GM19240 (cell line): ENCODE measurements around the gene HHAT.

ENCODE experiments used
- DNase-seq: peaks from one replicate; pipeline ENCODE4 v3.0.0; 2011; ENCODE audit warnings: low spot score; ENCODE audit not compliant: insufficient read length

Gene HHAT

DNA sequence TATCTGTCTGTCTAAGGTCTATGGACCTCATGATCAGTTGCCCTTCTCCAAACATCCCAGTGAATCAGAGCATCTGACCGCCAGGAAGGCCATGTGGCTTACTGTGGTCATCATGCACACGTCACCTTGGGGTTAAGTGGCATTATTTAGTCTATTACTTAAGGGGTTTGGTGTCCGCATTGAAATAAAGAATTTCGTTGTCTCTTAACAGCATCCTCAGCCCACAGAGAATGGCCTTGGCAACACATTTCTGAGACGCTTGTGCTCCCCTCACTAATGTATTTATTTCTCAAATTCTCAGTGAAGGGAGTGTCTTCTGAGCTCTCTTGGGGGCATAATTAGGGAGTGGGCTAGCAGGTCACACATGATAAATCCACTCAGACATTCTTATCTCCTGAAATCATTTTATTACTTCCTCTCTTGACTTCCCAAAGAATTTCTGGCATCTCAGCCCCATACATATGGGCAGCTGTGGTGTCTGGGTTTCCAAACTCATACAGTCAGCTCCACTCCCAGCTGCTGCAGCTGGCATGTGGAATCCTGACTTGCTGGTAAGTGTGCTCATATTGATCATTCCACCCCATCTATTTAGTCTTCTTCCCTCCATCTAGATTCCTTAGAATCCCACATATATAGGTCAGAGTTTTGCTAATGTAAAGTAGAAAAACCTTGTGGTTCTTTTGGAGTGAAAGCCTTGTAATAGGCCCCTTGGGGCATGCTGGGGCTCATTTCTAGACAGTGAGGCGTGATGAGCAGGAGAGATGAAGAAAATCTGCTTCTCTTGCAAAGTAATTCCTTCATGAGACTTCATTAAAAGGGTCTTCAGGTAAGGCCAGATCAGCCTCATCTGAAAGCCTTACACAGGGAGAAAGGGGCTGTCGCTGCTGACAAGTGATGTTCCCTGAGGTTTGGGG, 110.5 kb downstream of the HHAT start:
- no peak for DNase-seq

DNA sequence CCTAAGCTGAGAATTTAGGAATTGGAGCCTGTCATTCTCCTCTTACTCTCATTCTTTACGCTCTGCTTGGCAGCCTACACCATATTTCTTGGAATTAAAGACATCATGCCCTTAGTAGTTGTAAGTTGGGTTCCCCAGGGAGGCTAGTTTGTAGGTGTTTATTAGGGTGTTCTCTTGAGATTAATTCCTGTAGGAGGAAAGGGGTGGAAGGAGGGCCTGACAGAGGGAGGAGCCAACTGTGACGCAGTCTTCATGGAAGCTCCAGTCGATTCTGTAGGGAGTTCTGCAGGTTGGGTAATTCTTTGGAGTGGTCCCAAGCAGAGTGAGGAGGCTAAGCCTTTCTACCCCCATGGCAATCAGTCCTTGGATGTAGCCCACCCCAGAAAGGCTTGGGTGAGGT, 111.4 kb downstream of the HHAT start:
- DNase-seq: no peak

DNA sequence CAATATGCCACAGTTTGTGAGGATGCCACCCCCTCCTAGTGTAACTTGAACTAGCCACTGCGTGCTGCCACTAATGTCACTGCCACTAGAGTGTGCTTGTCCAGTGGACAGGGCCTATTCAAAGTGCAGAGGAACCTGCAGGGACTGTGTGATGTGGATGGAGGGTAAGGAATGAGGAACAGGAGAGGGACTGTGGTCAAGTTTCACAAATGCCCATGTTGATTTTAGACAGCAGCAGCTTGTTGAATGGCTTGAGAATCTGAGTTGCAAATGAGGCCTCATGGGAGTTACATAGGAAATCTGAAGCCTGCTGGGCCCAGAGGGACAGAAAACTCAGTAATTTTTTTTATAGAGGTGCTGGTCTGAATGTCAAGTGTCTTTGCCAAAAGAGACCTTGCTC, 112.3 kb downstream of the HHAT start:
- DNase-seq: no peak

GRCh38 chr1:210445485-210445884, 116.8 kb downstream of the HHAT start:
- no peak for DNase-seq

DNA sequence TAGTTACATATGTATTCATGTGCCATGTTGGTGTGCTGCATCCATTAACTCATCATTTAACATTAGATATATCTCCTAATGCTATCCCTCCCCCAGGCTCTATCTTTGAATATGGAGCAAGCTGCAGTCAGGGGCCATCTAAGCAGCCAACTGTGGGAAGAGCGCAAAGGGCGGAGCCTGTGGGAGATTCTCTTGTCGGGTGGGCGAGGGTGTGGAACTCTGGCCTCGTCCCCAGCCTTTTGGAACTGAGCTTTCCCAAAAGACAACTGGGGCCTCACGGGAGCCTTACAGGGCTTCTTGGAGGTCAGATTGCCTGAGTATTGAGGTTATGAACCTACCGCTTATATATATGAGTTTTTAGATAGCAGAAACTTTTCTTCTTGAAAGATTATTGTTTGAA, 117.2 kb downstream of the HHAT start:
- DNase-seq: no peak

DNA sequence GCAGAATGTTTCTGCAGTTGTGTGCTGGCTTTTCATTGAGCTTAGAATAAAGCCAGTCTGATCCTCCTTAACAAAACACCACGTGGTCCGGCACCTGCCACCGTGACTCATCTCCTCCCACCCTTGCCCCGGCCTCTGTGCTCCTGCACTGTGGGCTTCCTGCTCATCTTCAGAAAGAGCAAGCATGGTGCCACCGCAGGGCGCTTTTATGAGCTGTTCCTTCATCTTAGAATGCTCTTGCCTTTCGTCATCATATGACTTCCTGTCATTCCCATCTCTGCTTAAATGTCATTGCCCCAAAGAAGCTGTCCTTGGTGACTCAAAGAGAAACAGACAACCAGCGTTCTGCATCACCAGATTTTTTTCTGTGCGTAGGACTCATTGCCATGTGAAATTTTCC, 117.8 kb downstream of the HHAT start:
- no peak for DNase-seq

- no peak for DNase-seq
Measured at GRCh38 chr1:210447456-210448057, 118.9 kb downstream of the HHAT start.

DNA sequence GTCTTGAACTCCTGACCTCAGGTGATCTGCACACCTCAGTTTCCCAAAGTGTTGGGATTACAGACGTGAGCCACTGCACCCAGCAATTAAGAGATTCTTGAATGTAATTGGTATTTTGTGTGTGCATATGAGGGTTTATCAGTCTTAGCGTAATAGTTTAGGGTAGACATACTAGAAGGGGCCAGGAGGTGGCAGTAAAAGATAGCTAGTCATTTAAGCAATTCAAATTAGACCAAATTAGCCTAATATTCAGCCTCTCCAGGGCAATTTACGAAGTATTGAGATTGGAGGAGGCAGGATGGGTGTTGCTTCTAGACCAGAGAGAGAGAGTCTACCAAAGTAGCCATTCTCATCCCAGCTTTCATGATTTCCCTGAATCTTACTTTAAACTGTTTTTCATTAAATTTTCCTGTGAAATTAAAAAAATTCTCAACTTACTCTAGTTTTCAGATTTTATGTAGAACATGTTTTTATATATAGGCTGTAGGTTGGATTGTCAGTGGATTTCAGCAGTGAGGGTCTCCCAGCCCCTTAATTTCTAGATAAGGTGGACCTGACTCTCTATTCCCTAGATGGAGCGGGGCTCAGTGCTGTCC, 119.7 kb downstream of the HHAT start:
- no peak for DNase-seq

DNA sequence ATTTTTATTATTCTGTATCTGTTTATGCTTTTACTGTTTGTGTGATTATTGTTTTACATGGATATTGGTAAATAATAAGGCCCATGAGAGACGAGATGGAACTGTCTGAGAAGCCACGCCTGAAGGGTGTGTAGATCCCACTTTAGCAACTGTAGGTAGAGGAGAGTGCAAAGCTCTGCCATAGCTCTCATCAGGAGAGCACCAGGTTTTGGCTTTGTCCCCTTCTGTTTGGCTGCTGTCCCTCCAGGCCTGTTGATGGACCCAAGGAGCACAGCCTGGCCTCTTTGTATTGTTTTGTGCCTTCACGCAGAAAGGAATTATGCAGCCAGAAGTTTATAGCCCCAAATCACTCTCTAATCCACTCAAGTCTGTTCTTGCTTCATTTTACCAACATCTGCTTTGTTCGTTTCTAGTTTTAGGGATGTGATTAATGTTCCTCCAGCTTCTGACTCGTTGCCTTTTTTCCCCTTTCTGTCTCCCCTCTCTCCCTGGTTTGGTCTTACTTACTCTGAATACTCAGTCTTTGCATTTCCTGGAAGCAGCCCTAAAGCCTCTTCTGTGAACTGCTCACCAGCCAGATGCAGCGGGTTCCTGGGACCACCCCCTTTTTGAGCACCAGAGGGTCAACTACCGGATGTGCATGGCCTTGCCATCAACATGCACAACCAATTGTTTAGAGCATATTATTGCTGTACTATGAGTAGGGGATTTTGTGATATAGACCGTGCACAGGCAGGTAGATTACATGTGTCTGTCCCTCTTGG, 127.3 kb downstream of the HHAT start:
- DNase-seq: no peak

- DNase-seq: no peak
Measured at GRCh38 chr1:210456731-210457255, 128.1 kb downstream of the HHAT start.

- DNase-seq: no peak
Measured at GRCh38 chr1:210457568-210457967, 128.9 kb downstream of the HHAT start.

GRCh38 chr1:210464519-210465039, 135.9 kb downstream of the HHAT start:
- DNase-seq: no peak

DNA sequence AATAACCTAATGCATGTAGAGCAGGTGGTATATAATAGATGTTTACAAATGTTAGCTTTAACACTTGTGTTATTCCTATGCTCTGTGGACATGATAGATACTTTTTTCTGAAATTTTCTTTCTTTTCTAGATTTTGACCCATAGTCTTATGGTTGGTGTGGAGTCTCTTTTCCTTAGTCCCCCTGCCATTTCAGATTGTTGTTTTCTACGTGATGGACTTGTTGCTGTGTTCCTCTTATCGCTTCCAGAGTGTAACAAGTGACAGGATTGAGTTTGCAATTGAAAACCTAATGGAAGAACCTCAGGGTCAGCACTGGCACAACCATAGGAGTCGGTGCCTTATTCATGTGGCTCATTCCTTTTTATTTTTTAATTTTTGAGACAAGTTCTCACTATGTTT, 136.4 kb downstream of the HHAT start:
- DNase-seq: no peak

- DNase-seq: no peak
Measured at GRCh38 chr1:210467440-210468043, 138.8 kb downstream of the HHAT start.

- no peak for DNase-seq
Measured at GRCh38 chr1:210469441-210469840, 140.7 kb downstream of the HHAT start.

DNA sequence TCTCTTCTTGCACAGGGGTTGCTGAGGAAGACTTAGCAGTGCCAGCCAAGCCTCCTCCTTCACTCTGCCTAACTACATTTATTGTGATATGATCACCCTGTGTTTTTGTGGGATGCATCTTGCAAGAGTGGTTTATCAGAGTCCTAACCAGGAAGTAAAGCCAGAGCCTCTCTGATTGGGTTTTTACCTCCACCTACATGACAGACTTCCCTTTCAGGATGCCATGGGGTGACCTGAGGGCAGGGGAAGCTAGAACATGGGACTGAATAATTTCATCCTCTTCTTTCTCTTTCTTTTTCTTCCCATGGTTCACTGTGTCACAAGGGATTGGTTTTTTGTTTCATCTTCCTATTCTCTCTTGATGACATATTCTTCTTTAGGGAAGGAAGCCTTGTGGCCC, 146.6 kb downstream of the HHAT start:
- DNase-seq: no peak

DNA sequence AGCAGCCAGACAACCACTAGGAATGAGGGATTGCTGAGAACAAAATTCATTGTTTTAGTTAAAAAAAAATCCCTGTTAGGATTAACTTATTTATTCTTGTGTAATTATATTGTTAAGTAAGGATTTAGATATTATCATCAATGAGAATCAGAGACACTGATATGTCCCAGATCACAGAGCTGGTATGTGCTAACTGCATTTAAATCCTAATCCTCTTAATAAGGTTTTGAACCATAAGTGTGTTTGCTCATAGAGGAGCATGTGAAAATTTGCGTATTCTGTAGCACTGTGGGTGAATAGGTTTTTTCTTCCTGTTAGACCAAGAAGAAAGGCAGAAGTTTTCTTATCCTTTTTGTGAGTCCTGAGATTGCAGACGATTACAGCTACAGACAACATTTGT, 147.1 kb downstream of the HHAT start:
- no peak for DNase-seq

DNA sequence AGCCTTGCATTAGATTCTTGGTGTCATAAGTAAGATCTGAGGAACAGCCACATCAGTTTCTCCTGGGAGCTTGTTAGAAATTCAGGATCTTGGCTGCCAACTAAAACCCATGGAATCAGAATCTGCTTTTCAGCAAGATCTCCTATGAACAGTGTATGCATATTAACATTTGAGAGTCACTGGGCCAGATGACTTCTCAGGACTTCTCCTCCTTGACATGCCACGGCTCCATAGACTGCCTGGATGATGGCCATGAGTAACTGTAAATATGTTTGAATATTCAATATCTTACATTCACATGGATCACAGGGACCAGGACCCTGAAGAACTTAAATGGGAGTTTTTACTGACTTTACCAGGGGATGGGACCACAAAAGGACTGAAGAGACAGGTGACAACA, 148.0 kb downstream of the HHAT start:
- DNase-seq: no peak

DNA sequence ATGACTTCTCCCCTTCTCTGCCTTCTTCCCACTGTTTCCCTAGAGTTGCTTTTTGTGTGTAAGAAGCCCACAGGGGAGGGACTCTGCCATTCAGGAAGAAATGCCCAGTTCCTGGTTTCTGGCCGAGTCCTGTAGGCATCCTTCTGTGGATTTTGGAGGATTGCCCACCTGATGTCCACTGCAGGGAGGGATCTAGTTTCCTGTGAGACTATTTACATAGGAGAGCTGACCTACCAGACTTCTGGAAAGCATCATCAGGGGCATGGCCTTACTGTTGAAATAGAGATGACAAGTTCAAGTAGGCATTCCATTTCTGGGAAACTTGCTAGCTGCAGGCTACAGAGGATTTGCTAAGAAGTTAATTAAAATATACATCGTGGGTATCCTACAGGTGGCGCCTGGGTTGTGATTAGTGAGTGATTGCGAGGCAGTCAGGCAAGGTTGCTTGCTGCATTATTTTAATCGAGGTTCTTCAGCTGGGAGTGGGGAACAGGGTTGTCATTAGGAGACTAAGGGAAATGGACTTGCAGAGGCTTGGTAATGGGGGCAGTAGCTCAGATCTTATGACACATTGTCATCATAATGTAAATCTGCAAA, 148.7 kb downstream of the HHAT start:
- DNase-seq: no peak

DNA sequence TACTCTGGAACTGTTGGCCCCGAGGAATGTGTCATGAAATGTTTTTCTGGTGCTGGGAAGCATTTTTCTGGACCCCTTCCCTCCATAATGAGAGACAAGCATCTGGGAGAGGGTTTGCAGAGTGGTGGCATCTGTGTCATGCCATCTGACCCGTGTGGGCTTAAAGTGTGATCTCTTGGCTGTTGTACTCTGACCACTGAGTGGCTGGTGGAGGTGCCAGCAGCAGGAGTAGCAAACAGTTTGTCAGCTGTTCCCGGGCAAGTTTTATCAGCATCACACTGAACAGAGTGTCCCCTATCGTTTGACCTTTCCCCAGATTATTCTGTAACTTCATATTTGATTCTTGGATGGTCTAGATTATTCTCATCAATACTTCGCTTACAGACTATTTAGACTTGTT, 150.1 kb downstream of the HHAT start:
- DNase-seq: no peak

DNA sequence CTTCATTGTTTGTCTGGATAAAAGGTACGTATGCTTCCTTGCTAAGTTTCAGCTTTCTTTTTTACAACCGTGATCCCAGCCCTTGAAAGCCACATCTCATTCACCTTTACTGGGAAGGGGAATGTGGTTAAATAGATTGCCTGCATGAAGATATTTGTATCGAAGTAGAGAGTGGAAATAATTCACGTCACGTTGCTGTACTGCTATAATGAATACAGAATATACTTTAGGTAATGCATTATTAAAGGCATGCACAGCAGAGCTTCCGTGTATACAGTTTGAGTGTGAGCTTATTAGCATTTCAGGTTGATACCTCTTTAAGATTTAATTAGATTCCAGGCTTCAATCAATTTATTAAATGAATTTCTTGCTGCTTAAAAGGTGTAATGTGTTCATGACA, 153.8 kb downstream of the HHAT start:
- DNase-seq: no peak
